Peyer's patch (tissue), 4 donors: ENCODE data around the gene DHX58.

Source experiments
- POLR2A ChIP-seq, 2 donors: fragments of 450-650 bp; IDR thresholded peaks; one replicate each; pipeline ENCODE4 v1.5.1; 2017; ENCODE audit warnings: antibody characterized with exemption in 2 of 2, mild to moderate bottlenecking in 2 of 2, moderate library complexity in 2 of 2
- TF ChIP-seq, protein P1 (sequence below), 6 experiments: fragments of 450-650 bp in 4 of 6; fragments of 200-600 bp in 2 of 6; sonication (generic) in 1 of 6; IDR thresholded peaks; one replicate each; pipeline ENCODE4 v1.5.1; 2017 to 2019; ENCODE audit warnings: antibody characterized with exemption in 6 of 6, mild to moderate bottlenecking in 3 of 6, moderate library complexity in 1 of 6

- TF ChIP-seq, protein P1, sequence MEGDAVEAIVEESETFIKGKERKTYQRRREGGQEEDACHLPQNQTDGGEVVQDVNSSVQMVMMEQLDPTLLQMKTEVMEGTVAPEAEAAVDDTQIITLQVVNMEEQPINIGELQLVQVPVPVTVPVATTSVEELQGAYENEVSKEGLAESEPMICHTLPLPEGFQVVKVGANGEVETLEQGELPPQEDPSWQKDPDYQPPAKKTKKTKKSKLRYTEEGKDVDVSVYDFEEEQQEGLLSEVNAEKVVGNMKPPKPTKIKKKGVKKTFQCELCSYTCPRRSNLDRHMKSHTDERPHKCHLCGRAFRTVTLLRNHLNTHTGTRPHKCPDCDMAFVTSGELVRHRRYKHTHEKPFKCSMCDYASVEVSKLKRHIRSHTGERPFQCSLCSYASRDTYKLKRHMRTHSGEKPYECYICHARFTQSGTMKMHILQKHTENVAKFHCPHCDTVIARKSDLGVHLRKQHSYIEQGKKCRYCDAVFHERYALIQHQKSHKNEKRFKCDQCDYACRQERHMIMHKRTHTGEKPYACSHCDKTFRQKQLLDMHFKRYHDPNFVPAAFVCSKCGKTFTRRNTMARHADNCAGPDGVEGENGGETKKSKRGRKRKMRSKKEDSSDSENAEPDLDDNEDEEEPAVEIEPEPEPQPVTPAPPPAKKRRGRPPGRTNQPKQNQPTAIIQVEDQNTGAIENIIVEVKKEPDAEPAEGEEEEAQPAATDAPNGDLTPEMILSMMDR (IDR thresholded peaks at IDR 0.05) = no peak
- TF ChIP-seq POLR2A (IDR thresholded peaks at IDR 0.05) = no peak
These were observed 19.5 kb upstream of the DHX58 start for GRCh38 chr17:42131981-42132432.
